A549 (cell line): ENCODE measurements around the gene FGGY.

Experiments
- BCL3 ChIP-seq: fragments of >200 bp; sonication (Bioruptor Twin); formaldehyde crosslinking; IDR thresholded peaks from 3 replicates; pipeline ENCODE4 v1.6.1; 2016
- FOXS1 ChIP-seq: fragments of 250-450 bp; sonication (Bioruptor Pico); IDR thresholded peaks from 2 replicates; pipeline ENCODE4 v1.5.0; 2020; ENCODE audit warnings: mild to moderate bottlenecking, moderate library complexity
- JUNB ChIP-seq: fragments of >200 bp; sonication (Bioruptor Twin); formaldehyde crosslinking; IDR thresholded peaks from 2 replicates; pipeline ENCODE4 v1.6.1; 2016
- POLR2A ChIP-seq: IDR thresholded peaks from 2 replicates; pipeline ENCODE4 v1.6.1; 2012; ENCODE audit warnings: mild to moderate bottlenecking, low read length
- RARB ChIP-seq: fragments of 250-450 bp; sonication (Bioruptor Pico); IDR thresholded peaks from 2 replicates; pipeline ENCODE4 v1.8.0; 2021; ENCODE audit warnings: mild to moderate bottlenecking, moderate library complexity
- RNF2 ChIP-seq: fragments of 200-600 bp; sonication (generic); IDR thresholded peaks from 2 replicates; pipeline ENCODE4 v1.6.1; 2016; ENCODE audit warnings: low read depth, mild to moderate bottlenecking, antibody characterized with exemption, moderate library complexity, borderline replicate concordance
- SMC3 ChIP-seq: fragments of >200 bp; sonication (Bioruptor Twin); formaldehyde crosslinking; IDR thresholded peaks from 3 replicates; pipeline ENCODE4 v1.6.1; 2018; ENCODE audit warnings: inconsistent platforms
- TP53 ChIP-seq: fragments of 250-450 bp; sonication (Bioruptor Pico); IDR thresholded peaks from 2 replicates; pipeline ENCODE4 v1.5.0; 2021; ENCODE audit warnings: mild to moderate bottlenecking, moderate library complexity
- TF ChIP-seq, protein P1 (sequence below): IDR thresholded peaks from 2 replicates; pipeline ENCODE4 v1.6.1; 2012; ENCODE audit warnings: low read depth, borderline replicate concordance
- TF ChIP-seq, protein P2 (sequence below): fragments of >200 bp; sonication (Bioruptor Twin); formaldehyde crosslinking; IDR thresholded peaks from 3 replicates; pipeline ENCODE4 v1.5.1; 2016

- TF ChIP-seq, protein P1, sequence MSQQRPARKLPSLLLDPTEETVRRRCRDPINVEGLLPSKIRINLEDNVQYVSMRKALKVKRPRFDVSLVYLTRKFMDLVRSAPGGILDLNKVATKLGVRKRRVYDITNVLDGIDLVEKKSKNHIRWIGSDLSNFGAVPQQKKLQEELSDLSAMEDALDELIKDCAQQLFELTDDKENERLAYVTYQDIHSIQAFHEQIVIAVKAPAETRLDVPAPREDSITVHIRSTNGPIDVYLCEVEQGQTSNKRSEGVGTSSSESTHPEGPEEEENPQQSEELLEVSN: no peak
- TF ChIP-seq, protein P2, sequence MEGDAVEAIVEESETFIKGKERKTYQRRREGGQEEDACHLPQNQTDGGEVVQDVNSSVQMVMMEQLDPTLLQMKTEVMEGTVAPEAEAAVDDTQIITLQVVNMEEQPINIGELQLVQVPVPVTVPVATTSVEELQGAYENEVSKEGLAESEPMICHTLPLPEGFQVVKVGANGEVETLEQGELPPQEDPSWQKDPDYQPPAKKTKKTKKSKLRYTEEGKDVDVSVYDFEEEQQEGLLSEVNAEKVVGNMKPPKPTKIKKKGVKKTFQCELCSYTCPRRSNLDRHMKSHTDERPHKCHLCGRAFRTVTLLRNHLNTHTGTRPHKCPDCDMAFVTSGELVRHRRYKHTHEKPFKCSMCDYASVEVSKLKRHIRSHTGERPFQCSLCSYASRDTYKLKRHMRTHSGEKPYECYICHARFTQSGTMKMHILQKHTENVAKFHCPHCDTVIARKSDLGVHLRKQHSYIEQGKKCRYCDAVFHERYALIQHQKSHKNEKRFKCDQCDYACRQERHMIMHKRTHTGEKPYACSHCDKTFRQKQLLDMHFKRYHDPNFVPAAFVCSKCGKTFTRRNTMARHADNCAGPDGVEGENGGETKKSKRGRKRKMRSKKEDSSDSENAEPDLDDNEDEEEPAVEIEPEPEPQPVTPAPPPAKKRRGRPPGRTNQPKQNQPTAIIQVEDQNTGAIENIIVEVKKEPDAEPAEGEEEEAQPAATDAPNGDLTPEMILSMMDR: no peak
- TF ChIP-seq BCL3: no peak
- no peak for TF ChIP-seq RARB (CRISPR knock-in tag)
- no peak for TF ChIP-seq TP53 (CRISPR knock-in tag)
- no peak for TF ChIP-seq POLR2A
- no peak for TF ChIP-seq JUNB
- TF ChIP-seq SMC3: no peak
- TF ChIP-seq FOXS1 (CRISPR knock-in tag): no peak
- no peak for TF ChIP-seq RNF2
Measured at GRCh38 chr1:59731591-59731990, 434.7 kb downstream of the FGGY start.
